NCI-H82 treated with DMSO at 0.1 percent for 48 hours (cell line): ENCODE measurements around the gene SEMA6D.
"Not testable (repeated sequence)": the region's sequence is repeated elsewhere in the genome, so short reads cannot be mapped to it uniquely, and the experiment has no call there.

Experiments used
- DNase-seq: peaks from one replicate; lab custom pipeline; 2025; ENCODE audit not compliant: unreplicated experiment; lab: John Stamatoyannopoulos, UW

Gene SEMA6D

GRCh38 chr15:47715856-47716445, 1.4 kb upstream of the SEMA6D start:
- no peak for DNase-seq

GRCh38 chr15:47716516-47716915, 789 bp upstream of the SEMA6D start:
- DNase-seq, result no peak

- peak; percentile 62 for DNase-seq
These were observed 1.5 kb downstream of the SEMA6D start for GRCh38 chr15:47718497-47719437.

- DNase-seq, result no peak
These were observed 2.4 kb downstream of the SEMA6D start for GRCh38 chr15:47719730-47720129.

- peak; percentile 62 for DNase-seq
These were observed 3.2 kb downstream of the SEMA6D start for GRCh38 chr15:47720555-47720954.

GRCh38 chr15:47721676-47722075, 4.4 kb downstream of the SEMA6D start:
- no peak for DNase-seq

- DNase-seq, result peak; percentile 85
These were observed 7.0 kb downstream of the SEMA6D start for GRCh38 chr15:47724346-47724745.

- DNase-seq, result no peak
These were observed 7.7 kb downstream of the SEMA6D start for GRCh38 chr15:47725051-47725450.

GRCh38 chr15:47725906-47726305, 8.6 kb downstream of the SEMA6D start:
- no peak for DNase-seq

GRCh38 chr15:47726399-47726823, 9.1 kb downstream of the SEMA6D start:
- no peak for DNase-seq

- no peak for DNase-seq
These were observed 9.8 kb downstream of the SEMA6D start for GRCh38 chr15:47727137-47727536.

GRCh38 chr15:47727676-47728075, 10.4 kb downstream of the SEMA6D start:
- DNase-seq, result no peak

- DNase-seq, result no peak
These were observed 11.1 kb downstream of the SEMA6D start for GRCh38 chr15:47728426-47728825.

- no peak for DNase-seq
These were observed 11.6 kb downstream of the SEMA6D start for GRCh38 chr15:47728886-47729285.

GRCh38 chr15:47731230-47731629, 13.9 kb downstream of the SEMA6D start:
- DNase-seq, result no peak

- no peak for DNase-seq
These were observed 14.9 kb downstream of the SEMA6D start for GRCh38 chr15:47732248-47732647.

- DNase-seq, result no peak
These were observed 15.8 kb downstream of the SEMA6D start for GRCh38 chr15:47733085-47733484.

- DNase-seq, result no peak
These were observed 19.0 kb downstream of the SEMA6D start for GRCh38 chr15:47736143-47736786.

- DNase-seq, result no peak
These were observed 20.2 kb downstream of the SEMA6D start for GRCh38 chr15:47737477-47737876.

GRCh38 chr15:47738144-47738825, 21.0 kb downstream of the SEMA6D start:
- DNase-seq, result not testable (repeated sequence)

GRCh38 chr15:47741082-47741481, 23.8 kb downstream of the SEMA6D start:
- DNase-seq, result peak; percentile 57
